Measurements from ENCODE around the gene SSH3.

SSH3 gene

DNA sequence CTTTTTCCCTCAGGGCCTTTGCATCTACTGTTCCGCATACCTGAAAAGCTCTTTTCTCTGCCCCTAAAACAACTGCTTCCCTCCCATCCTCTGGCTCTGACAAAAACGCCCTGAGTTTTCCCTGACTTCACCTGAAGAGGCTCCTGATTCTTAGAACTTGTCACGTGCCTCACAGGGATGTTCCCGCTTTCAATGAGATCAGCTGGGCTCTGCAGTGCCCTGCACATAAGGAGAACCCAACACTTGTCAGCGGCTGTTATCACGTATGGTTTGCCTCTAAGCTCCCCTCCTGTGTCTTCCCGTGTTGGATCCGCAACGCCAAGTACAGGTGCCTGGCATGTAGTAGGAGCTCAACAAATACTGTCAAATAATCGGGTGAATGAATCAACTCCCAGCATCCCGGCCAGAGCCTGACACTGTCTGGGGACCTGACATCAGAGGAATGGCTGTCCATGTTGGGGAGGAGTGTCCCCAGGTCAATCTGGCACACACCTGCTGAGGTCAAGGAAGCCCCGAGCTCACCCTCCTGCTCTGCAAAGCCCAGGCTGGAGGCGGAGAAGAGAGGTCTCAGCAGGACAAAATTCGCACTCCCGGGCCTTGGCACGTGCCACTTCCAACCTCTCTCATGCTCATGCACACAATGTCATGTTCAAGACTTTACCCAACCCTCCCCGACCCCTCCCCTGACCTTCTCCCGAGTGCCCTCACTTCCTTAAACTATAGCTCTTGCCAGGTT, 41.2 kb upstream of the SSH3 start (continued):
- TF ChIP-seq, protein P1, sequence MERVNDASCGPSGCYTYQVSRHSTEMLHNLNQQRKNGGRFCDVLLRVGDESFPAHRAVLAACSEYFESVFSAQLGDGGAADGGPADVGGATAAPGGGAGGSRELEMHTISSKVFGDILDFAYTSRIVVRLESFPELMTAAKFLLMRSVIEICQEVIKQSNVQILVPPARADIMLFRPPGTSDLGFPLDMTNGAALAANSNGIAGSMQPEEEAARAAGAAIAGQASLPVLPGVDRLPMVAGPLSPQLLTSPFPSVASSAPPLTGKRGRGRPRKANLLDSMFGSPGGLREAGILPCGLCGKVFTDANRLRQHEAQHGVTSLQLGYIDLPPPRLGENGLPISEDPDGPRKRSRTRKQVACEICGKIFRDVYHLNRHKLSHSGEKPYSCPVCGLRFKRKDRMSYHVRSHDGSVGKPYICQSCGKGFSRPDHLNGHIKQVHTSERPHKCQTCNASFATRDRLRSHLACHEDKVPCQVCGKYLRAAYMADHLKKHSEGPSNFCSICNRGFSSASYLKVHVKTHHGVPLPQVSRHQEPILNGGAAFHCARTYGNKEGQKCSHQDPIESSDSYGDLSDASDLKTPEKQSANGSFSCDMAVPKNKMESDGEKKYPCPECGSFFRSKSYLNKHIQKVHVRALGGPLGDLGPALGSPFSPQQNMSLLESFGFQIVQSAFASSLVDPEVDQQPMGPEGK (CRISPR knock-in tag; IDR thresholded peaks at IDR 0.05; ENCODE audit: borderline replicate concordance) = no peak
- TF ChIP-seq ZFP30 (CRISPR knock-in tag; IDR thresholded peaks at IDR 0.05) (no peak), ZFP3 (CRISPR knock-in tag; IDR thresholded peaks at IDR 0.05) (no peak)
- TF ChIP-seq, protein P2, sequence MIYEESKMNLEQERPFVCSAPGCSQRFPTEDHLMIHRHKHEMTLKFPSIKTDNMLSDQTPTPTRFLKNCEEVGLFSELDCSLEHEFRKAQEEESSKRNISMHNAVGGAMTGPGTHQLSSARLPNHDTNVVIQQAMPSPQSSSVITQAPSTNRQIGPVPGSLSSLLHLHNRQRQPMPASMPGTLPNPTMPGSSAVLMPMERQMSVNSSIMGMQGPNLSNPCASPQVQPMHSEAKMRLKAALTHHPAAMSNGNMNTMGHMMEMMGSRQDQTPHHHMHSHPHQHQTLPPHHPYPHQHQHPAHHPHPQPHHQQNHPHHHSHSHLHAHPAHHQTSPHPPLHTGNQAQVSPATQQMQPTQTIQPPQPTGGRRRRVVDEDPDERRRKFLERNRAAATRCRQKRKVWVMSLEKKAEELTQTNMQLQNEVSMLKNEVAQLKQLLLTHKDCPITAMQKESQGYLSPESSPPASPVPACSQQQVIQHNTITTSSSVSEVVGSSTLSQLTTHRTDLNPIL (CRISPR knock-in tag; IDR thresholded peaks at IDR 0.05; ENCODE audit: low read depth) = no peak

DNA sequence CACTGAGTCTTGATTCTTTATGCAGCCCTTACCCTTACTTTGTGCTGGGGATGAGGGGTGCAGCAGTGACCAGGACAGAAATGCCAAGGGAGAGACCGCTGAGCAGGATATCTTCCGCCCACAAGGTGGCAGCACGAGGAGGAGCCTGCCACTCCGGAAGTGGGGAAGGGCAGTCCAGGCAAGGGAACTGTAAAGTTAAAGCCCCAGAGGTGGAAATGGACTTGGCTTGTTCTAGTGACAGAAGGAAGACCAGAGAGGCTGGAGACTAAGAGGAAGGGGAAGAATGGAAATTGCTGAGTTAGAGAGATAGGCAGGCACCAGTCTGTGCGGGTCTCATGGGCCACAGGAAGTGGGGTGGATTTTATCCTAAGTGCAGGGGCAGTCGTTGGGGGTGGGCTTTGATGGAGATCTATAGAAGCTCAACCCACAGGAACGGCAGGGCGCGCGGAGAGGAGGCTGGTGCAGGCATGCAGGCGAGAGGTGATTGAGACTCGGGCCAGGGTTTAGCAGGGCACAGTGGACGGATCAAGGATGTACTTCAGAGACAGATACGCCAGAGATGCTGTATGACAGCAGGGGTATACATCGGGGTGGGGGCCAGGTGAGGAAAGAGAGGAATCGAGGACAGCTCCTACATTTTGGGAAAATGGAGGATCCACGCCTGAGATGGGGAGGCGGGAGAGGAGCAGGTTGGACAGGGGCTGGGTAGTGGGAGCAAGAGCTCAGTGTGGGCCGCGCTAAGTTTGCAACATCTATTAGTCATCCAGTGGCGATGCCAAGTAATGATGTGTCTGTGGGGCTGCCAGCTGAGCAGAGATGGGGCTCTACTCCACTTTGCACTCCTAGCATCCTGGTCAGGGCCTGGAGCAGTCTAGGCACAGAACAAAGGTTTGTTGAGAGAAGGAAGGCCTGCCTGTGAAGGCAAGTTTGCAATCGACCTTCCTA, 40.3 kb upstream of the SSH3 start:
- no peak for TF ChIP-seq ZFP3 (CRISPR knock-in tag; IDR thresholded peaks at IDR 0.05)
- TF ChIP-seq ZC3H10 (CRISPR knock-in tag; IDR thresholded peaks at IDR 0.05) = no peak
- no peak for TF ChIP-seq ZFP30 (CRISPR knock-in tag; IDR thresholded peaks at IDR 0.05)
- TF ChIP-seq GLIS3 (CRISPR knock-in tag; IDR thresholded peaks at IDR 0.05) = no peak
- TF ChIP-seq, protein P3, sequence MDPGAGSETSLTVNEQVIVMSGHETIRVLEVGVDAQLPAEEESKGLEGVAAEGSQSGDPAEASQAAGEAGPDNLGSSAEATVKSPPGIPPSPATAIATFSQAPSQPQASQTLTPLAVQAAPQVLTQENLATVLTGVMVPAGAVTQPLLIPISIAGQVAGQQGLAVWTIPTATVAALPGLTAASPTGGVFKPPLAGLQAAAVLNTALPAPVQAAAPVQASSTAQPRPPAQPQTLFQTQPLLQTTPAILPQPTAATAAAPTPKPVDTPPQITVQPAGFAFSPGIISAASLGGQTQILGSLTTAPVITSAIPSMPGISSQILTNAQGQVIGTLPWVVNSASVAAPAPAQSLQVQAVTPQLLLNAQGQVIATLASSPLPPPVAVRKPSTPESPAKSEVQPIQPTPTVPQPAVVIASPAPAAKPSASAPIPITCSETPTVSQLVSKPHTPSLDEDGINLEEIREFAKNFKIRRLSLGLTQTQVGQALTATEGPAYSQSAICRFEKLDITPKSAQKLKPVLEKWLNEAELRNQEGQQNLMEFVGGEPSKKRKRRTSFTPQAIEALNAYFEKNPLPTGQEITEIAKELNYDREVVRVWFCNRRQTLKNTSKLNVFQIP (CRISPR knock-in tag; IDR thresholded peaks at IDR 0.05; ENCODE audit: borderline replicate concordance, low read depth) = no peak
- TF ChIP-seq ISL1 (CRISPR knock-in tag; IDR thresholded peaks at IDR 0.05) = no peak
- TF ChIP-seq, protein P4, sequence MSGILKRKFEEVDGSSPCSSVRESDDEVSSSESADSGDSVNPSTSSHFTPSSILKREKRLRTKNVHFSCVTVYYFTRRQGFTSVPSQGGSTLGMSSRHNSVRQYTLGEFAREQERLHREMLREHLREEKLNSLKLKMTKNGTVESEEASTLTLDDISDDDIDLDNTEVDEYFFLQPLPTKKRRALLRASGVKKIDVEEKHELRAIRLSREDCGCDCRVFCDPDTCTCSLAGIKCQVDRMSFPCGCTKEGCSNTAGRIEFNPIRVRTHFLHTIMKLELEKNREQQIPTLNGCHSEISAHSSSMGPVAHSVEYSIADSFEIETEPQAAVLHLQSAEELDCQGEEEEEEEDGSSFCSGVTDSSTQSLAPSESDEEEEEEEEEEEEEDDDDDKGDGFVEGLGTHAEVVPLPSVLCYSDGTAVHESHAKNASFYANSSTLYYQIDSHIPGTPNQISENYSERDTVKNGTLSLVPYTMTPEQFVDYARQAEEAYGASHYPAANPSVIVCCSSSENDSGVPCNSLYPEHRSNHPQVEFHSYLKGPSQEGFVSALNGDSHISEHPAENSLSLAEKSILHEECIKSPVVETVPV (CRISPR knock-in tag; IDR thresholded peaks at IDR 0.05) = no peak
- TF ChIP-seq, protein P1 (CRISPR knock-in tag; IDR thresholded peaks at IDR 0.05; ENCODE audit: borderline replicate concordance) = no peak
- TF ChIP-seq, protein P2 (CRISPR knock-in tag; IDR thresholded peaks at IDR 0.05; ENCODE audit: low read depth) = no peak
- no peak for TF ChIP-seq ZNF8 (CRISPR knock-in tag; IDR thresholded peaks at IDR 0.05)
- no peak for TF ChIP-seq PPARA (CRISPR knock-in tag; IDR thresholded peaks at IDR 0.05; ENCODE audit: borderline replicate concordance)
- TF ChIP-seq TCF4 (CRISPR knock-in tag; IDR thresholded peaks at IDR 0.05; ENCODE audit: borderline replicate concordance) = no peak
- no peak for TF ChIP-seq BACH2 (CRISPR knock-in tag; IDR thresholded peaks at IDR 0.05; ENCODE audit: borderline replicate concordance)
- no peak for TF ChIP-seq TOX (CRISPR knock-in tag; IDR thresholded peaks at IDR 0.05; ENCODE audit: borderline replicate concordance)
- TF ChIP-seq ZNF565 (CRISPR knock-in tag; conservative IDR thresholded peaks at IDR 0.05; ENCODE audit: low read depth) = no peak
- TF ChIP-seq OSR1 (CRISPR knock-in tag; IDR thresholded peaks at IDR 0.05) = no peak
- TF ChIP-seq, protein P5, sequence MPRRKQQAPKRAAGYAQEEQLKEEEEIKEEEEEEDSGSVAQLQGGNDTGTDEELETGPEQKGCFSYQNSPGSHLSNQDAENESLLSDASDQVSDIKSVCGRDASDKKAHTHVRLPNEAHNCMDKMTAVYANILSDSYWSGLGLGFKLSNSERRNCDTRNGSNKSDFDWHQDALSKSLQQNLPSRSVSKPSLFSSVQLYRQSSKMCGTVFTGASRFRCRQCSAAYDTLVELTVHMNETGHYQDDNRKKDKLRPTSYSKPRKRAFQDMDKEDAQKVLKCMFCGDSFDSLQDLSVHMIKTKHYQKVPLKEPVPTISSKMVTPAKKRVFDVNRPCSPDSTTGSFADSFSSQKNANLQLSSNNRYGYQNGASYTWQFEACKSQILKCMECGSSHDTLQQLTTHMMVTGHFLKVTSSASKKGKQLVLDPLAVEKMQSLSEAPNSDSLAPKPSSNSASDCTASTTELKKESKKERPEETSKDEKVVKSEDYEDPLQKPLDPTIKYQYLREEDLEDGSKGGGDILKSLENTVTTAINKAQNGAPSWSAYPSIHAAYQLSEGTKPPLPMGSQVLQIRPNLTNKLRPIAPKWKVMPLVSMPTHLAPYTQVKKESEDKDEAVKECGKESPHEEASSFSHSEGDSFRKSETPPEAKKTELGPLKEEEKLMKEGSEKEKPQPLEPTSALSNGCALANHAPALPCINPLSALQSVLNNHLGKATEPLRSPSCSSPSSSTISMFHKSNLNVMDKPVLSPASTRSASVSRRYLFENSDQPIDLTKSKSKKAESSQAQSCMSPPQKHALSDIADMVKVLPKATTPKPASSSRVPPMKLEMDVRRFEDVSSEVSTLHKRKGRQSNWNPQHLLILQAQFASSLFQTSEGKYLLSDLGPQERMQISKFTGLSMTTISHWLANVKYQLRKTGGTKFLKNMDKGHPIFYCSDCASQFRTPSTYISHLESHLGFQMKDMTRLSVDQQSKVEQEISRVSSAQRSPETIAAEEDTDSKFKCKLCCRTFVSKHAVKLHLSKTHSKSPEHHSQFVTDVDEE (CRISPR knock-in tag; IDR thresholded peaks at IDR 0.05) = no peak
- TF ChIP-seq ZNF70 (CRISPR knock-in tag; IDR thresholded peaks at IDR 0.05) = no peak
- no peak for TF ChIP-seq ARNTL (CRISPR knock-in tag; IDR thresholded peaks at IDR 0.05; ENCODE audit: borderline replicate concordance, low read depth)
- ATAC-seq = peak; percentile 85
